ENCODE results near the gene MAPK6.
"Not testable (repeated sequence)": the region's sequence is repeated elsewhere in the genome, so short reads cannot be mapped to it uniquely, and the experiment has no call there.

Gene MAPK6

DNA sequence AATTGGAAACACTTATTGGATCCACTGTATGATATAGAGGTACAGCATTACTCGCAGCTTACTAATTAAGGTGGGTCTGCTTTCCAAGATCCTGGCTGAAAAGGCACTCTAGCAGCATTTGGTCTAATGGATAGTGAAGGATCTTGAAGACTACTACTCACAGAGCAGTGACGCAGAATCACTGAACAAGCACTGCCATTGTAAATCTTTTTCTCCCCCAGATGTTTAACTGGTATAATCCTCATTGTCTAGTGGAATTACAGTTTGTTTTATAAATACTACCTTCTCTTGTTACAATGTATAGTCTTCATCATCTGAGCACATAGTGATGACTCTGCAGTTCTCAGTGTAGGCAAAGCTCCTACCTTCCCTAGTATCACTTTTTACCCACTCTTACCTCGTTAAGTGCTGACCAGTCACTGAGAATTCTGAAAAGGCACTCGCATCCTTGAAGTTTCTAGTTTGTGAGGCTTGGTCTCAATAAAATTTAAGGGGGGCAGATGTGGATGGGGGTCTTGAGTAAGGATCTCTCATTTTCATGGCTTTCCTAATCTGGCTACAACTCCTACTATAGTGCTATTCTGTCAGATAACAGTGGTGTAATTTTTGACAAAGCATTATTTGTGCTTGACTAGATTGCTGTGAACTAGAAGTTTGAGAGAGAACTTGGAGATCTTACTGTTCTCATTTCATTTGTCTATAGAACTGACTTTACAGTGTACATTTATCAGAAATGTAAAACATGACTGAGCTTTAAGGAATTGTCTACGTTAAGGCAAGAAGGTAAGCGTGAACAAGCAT, 23.2 kb downstream of the MAPK6 start:
- no peak for DNase-seq (ENCODE audit: low read depth in 2 of 2, low spot score in 1 of 2)

DNA sequence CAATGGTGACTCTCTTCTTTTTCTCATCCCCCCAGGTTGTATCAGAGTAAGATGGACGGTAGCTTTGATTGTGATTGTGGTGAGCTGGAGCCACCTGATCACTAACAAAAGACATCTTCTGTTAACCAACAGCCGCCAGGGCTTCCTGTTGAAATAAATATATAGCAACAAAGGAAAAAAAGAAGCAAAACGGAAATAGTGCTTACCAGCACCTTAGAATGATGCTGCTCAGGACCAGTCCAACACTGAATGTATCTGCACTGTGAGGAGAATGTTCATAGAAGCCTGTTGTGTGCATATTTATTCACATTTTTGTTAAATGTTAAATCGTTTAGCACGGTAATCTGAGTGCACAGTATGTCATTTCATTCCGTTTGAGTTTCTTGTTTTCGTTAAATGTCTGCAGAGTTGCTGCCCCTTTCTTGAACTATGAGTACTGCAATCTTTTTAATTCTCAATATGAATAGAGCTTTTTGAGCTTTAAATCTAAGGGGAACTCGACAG, 26.8 kb downstream of the MAPK6 start:
- peak in 1 of 2 donors; percentile 9 for DNase-seq (ENCODE audit: low read depth in 2 of 2, low spot score in 1 of 2)

DNA sequence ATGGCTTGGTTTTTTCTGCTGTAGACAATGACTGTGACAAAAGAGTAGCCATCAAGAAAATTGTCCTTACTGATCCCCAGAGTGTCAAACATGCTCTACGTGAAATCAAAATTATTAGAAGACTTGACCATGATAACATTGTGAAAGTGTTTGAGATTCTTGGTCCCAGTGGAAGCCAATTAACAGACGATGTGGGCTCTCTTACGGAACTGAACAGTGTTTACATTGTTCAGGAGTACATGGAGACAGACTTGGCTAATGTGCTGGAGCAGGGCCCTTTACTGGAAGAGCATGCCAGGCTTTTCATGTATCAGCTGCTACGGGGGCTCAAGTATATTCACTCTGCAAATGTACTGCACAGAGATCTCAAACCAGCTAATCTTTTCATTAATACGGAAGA, 27.5 kb downstream of the MAPK6 start:
- not testable (repeated sequence) for DNase-seq (ENCODE audit: low read depth in 2 of 2, low spot score in 1 of 2)

DNA sequence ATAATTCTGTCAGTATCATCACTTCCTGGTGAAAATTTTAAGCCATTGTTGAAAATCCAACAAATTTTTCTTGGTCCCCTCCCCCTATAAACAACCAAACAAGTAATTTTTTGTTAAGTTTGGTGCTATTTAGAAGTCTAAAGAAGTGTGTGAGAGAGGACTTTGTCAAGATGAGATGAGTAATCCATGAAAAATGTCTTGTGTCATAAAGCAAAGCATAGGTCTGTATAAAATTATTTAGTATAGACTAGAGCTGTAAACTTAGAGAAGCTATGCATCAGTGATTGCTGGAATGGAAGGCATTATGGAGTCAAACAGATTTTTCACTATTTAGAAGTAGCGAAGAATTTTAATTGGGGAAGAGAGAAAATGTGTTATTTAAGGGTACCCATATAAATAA, 31.4 kb downstream of the MAPK6 start:
- DNase-seq (ENCODE audit: low read depth in 2 of 2, low spot score in 1 of 2), result no peak

DNA sequence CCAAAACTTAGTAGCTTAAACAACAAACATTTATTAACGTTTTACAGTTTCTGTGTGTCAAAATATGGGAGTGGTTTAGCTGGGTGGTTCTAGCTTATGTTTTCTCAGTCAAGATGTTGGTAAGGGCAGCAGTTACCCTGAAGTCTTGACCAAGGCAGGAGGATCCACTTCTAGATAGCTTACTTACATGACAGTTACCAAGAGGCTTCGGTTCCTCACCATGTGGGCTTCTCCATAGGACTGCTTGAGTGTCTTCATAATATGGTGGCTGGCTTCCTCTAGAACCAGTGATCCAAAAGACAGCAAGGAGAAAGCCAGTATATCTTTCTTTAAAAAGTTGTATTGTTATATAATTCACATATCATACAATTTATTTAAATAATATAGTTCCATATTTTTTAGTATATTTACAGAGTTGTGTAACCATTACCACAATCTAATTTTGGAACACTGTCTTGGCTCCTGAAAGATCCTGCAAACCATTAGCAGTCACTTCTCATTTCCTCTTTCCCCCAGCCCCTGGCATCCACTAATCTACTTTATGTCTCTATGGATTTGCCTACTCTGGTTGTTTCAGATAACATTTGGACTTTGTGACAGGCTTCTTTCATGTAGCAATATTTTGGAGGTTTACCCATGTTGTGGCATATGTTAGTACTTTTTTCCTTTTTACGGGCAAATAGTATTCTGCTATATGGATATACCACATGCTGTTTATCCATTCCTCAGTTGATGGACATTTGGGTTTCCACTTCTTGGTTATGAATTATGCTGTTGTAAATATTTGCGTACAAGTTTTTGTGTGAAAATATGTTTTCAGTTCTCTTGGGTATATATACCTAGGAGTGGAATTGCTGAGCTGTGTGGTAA, 33.3 kb downstream of the MAPK6 start:
- DNase-seq (ENCODE audit: low read depth in 2 of 2, low spot score in 1 of 2), result no peak

DNA sequence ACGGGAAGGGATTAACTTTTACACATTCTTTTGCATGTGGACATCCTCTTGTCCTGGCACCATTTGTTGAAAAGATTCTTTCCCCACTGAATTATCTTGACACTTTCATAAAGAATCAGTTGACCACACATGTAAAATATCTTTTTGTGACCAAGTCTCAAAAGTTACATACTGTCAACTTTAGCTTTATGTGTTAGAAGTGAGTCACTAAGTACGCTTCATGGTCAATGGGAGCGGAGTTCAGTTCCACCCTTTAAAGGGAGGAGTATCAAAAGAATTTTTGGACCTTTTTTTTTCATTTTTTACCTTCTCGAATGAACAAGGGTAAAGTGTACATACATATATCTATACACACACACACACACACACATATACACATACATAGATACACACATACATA, 35.4 kb downstream of the MAPK6 start:
- DNase-seq (ENCODE audit: low read depth in 2 of 2, low spot score in 1 of 2), result no peak

DNA sequence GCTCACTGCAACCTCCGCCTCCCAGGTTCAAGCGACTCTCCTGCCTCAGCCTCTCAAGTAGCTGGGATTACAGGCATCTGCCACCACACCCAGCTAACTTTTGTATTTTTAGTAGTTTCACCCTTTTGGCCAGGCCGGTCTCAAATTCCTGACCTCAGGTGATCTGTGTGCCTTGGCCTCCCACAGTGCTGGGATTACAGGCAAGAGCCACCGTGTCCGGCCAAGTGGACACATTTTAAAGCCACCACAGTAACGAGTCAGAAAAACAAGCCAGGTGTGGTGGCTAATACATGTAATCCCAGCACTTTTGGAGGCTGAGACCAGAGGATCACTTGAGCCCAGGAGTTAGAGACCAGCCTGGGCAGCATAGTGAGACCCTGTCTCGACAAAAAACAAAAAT, 35.8 kb downstream of the MAPK6 start:
- not testable (repeated sequence) for DNase-seq (ENCODE audit: low read depth in 2 of 2, low spot score in 1 of 2)

DNA sequence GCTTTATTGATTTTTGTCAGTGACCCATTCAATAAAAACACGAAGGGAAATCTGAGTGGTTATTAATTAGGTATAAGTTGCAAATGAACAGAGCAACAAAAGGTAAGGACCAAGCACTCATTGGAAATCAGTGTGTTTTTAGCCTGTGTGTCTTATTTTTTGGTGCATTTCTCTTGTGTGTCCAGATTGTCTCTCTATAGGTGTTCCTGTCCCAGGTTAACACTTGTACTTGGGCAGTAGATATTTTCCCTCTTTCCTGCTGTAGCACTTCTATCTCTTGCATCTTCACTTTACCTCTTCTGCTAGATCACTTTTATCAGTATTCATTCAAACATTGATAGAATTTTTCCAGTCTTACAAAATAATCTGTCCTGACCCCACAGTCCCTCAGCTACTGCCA, 37.0 kb downstream of the MAPK6 start:
- no peak for DNase-seq (ENCODE audit: low read depth in 2 of 2, low spot score in 1 of 2)

DNA sequence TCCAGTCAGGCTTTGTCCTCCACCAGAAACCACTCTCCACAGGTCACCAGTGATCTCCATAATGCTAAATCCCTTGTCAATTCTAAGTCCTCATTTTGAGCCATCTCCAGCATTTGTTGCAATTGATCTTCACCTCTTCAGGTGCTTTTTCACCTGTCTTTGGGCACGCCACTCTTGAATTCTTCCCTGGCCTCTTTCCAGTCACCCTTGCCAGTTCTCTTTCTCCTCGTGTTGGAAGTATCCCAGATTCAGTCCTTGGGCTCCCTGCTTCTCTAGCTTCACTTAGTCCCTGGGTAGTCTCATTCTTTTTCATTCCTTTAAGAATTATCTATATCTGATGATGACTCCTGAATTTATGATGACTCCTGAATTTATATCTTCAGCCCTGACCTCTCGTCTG, 37.5 kb downstream of the MAPK6 start:
- DNase-seq (ENCODE audit: low read depth in 2 of 2, low spot score in 1 of 2), result no peak

DNA sequence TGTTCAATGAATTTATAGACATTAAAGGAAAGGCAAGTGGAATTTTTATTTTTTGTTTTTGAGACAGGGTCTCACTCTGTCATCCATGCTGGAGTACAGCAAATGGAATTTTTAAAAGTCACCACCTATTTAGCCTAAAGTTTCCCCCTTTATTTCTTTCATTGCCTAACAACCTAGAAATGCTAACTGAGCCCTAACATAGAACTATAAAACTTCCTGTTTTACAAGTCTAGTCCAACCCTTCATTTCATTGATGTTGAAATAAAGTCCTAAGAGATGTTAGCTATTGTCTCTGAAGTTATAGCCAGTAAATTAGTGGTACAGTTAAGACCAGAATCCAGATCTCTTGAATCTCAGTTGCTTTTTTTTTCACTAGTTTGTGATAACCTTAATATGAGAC, 39.0 kb downstream of the MAPK6 start:
- DNase-seq (ENCODE audit: low read depth in 2 of 2, low spot score in 1 of 2), result no peak

DNA sequence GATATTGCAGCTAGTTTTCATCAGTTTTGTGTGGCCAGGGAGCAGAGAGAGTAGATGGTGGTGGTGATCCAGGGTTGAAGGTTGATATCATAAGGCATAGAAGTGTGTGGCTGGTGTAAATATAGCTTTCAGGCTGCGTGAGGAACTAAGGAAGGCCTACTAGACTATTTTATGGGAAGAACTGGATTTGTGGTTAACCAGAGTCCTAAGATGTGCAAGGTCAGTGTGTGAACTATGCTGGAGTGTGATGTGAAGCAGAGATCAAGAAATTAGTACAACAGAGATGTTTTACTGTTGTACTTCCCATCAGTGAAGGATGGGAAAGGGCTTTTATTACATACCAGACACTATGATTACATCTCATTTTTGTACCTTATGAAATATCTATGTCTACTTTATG, 41.5 kb downstream of the MAPK6 start:
- DNase-seq (ENCODE audit: low read depth in 2 of 2, low spot score in 1 of 2), result no peak

DNA sequence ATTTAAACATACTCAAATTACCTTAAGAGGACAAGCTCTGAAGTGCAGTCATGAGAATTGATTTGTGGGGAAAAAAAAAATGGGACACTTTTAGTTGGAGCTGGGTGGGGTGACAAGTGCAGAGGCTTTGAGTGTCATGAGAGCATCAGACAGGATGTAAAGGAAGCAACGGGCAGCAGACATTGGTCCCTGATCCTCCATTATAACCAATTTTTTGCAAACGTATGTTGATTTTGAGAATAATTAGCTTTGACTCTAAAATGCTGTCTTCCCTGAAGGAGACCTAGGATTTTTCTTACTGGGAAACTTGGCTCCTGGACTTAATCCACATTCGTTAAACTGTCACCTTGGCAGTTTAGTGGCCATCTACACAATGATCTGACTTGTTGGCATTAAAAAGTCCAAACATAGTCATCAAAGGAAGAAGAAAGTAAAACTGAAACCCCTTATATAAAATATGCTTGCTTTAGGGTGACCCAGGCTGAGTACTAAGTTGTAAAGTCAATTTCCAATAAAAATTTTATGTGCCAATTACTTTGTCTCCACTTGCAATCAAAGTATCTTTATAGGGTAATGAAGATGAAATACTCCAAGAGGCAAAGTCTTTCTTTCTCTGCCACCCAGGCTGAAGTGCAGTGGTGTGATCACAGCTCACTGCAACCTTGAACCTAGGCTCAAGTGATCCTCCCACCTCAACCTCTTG, 48.0 kb downstream of the MAPK6 start:
- DNase-seq (ENCODE audit: low read depth in 2 of 2, low spot score in 1 of 2), result no peak

DNA sequence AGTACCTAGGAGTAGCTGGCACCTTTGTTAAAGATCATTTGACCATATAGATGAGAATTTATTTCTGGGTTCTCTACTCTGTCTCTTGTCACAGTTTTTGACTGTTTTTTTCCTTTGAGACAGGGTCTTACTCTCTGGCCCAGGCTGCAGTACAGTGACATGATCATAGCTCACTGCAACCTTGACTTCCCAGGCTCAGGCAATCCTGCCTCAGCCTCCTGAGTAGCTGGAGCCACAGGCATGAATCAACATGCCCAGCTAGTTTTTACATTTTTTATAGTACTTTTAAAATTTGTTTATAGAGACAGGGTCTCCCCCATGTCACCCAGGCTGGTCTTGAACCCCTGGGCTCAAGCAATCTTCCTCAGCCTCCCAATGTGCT, 48.5 kb downstream of the MAPK6 start:
- no peak for DNase-seq (ENCODE audit: low read depth in 2 of 2, low spot score in 1 of 2)

DNA sequence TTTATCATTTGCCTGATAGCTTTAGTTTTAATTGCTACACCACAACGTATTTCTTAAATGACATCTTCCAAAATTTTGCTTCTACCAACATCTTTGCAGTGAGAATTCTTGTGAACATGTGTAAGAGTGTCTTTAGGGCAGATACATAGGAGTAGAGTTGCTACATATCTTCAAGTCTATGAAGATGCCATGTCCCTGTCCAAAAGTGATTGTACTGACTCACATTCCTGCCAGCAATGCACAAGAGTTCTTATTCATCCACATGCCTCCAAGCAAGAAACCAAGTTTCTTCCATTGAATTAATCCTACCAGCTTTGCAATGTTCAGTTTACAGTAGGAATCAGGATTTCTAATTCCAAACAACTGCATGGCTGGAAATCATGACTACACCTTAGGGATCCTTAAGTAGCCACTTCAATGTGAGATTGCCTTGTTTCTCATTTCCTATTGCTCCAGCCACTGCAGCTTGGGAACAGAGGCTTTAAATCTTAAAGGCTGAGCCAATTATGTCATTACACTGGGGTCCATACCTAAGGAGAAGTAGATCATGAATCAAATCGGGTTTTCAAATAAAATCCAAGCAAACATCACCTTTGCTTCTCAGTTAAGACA, 49.1 kb downstream of the MAPK6 start:
- DNase-seq (ENCODE audit: low read depth in 2 of 2, low spot score in 1 of 2), result no peak

DNA sequence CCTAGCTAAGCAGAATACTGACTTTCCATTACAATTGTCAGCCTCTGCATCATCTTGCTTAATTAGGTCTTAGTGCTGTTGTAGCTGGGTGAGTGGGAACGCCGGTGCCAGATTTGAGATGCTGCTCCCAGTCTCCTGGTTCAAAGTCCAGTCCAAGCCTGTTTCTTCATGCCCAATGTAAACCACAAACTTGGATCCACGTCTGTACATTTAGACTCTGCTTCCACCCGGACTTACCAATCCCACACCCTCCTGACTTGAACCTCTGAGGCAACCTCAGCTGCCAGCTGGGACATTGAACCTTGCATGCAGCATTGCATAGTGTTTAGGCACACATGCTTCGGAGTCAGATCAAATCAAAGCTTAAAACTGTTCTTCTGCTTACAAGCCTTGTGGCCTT, 50.5 kb downstream of the MAPK6 start:
- no peak for DNase-seq (ENCODE audit: low read depth in 2 of 2, low spot score in 1 of 2)

DNA sequence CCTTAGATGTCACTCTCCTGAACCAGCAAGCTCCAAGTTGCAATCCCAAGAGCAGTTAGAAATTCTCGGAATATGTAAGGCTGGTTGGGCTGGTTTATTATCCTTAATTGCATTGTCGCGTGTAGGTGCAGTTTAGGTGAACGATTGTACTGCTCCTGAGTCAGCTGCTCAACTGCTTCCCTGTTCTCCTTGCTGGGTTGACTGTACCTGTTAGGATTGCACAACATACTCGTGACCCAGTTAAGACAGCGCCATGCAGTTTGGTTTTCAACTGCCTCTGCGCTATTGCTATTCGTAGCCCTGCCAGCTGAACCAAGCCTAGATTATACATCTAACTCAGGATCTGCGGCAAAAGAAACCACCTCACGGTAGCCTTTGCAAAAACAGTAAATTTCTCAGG, 52.6 kb downstream of the MAPK6 start:
- no peak for DNase-seq (ENCODE audit: low read depth in 2 of 2, low spot score in 1 of 2)

DNA sequence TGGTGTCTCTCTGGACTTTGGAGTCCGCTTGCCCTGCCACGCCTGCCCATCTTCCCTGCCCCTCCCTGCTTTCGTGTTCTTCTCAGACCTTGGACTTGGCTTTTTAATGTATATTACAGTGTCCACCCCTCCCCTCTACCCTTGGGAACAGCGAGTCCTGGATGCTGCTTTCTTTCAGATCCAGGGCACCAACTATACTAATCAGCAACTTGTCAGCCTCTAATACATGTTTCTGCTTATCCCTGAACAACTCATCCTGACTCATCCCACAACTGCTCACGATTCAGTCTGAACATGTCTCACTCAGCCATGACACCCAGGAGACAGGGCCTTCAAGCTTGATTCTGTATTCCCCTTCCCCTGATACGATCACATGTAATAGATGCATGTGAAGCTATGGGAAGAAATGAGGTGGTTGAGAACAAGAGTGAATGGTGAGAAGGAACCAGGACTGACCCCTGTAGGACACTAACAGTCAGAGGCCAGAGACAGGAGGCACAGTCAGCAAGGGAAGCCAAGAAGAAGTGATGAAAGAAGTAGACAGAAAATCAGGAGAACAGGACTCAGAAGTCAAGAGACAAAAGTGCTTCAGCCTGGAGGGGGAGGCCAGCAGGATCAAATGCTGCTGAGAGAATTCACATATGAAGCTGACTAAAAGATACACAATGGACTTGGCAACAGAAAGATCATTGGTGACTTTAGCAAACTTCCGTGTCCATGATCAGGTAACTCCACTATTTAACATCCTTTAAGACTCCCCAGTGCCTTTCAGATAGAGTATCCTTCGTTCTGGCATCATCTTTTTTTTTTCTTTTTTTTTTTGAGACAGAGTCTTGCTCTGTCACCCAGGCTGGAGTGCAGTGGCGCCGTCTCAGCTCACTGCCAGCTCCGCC, 58.1 kb downstream of the MAPK6 start:
- DNase-seq (ENCODE audit: low read depth in 2 of 2, low spot score in 1 of 2), result no peak

DNA sequence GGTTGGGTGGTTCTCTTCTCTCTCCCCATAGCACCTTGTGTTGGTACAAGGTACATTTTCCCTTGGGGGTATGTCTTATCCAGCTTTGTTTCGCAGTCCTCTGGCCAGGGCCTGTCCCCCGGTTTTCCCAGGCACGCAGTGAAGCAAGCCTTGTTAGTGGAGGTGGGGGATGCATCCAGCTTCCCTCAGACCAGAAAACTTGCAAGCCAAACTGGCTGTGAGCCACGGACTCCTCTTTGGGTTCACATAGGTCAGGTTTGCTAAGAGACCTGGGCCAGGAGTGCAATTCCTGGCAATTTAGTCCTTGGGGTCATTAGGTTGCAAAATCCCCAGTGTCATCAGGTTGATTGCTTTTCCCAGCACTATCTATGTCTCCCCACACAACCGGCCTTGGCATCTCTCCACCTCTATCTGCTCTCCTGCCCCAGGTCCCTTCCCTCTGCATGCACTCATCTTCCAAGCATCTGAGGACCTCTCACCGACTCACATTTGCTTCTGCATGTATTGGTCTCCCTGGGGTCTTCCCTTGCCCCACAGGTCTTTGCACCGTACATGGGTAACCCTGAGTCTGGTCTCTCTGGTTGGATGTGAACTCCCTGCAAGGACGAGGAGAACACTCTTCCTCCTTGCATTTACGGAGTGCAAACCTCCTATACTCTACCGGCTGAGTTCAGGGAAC, 59.3 kb downstream of the MAPK6 start:
- DNase-seq (ENCODE audit: low read depth in 2 of 2, low spot score in 1 of 2), result no peak

DNA sequence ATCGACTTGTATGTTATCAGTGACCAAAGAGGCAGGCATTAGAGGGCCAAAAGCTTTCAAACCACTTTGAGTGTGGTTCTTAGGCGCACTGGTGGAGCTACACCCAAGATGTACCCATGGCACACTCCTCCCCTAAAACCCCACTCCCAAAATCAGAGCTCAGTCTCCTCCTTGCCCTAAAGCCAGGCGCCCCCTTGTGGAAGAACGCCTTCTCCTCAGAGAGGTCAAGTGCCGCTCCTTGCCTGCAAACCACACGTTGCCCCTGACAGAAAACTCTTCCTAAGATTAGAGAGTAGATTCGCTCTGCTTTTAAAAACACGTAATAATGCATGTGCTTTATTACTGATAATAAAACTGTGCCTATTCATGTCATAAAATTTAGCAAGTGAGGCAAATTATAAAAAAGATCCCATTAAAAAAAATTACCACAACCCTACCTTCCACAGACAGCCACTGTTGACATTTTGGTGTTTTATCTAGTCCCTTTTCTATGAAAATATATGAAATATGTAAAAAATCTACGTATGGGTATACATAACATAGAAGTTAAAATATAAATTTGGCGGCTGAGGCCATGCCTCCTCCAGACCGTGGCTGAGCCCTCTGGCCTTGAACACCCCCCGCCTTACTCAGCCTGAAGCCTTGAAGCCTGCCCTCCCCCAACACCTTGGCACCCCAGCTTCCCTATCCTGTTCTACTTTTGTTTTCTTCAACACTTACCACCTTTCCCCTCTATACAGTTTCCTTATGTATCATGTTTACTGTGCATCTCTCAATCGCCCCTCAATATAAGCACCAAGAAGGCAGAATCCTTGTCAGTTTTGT, 60.1 kb downstream of the MAPK6 start:
- peak; percentile 68 to 71 for DNase-seq (ENCODE audit: low read depth in 2 of 2, low spot score in 1 of 2)

Data from stimulated activated CD8-positive, alpha-beta memory T cell treated with anti-CD3 and anti-CD28 coated beads, Interleukin-4, amount 100 ng/mL, for 1 hour (primary cell).